ENCODE results near the gene PRKACB.
A peak's percentile ranks its signal among the peaks of the same experiment; 100 is the strongest.

The PRKACB gene

DNA sequence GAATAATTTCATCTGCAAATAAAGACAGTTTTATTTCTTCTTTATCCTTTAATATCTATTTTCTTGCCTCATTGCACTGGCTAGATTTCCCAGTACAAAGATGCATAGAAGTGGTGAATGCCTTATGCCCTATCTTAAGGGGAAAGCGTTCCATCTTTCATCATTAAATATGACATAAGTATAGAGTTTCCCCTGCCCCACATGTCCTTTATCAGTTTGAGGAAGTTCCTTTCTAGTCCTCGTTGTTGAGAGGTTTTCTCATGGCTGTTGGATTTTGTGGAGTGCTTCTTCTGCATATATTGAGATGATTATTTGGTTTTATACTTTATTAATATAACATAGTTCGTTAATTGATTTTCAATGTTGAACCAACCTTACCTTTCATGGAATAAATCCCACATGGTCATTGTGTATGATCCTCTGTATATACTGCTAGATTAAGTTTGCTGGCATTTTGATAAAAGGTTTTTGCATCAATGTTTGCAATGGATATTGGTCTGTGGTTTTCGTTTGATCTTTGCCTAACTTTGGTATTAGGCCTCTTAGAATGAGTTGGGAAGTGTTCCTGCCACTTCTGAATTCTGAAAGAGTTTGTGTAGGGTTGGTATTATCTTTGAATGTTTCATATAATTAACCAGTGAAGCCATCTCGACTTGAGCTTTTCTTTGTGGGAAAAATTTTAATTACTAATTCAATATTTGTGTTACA lies 15.6 kb downstream of the PRKACB start:
- peak; percentile 60 to 79 (median 79) for DNase-seq

GRCh38 chr1:84162295-84162694 lies 18.2 kb downstream of the PRKACB start:
- DNase-seq = no peak

GRCh38 chr1:84163123-84163931 lies 19.3 kb downstream of the PRKACB start:
- no peak for DNase-seq

DNA sequence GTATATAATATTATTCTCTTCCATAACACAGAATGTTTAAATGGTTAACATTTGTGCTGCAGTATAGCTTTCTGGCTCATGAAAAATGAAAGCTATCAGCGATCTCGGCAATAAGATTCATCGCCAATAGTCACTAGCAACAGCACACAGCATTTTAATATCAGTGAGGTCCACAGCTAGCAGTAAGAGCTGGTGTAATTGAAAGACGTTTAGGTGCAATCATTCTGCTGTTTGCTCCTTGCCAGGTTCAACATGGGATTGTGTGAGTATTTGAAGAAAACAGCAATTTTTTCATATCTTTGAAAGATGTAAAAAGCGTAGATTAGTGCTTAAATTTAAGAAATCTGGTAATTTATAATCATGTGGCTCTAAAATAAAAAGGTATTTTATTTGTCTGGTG lies 20.1 kb downstream of the PRKACB start:
- DNase-seq = no peak

GRCh38 chr1:84164567-84165021 lies 20.5 kb downstream of the PRKACB start:
- no peak for DNase-seq

DNA sequence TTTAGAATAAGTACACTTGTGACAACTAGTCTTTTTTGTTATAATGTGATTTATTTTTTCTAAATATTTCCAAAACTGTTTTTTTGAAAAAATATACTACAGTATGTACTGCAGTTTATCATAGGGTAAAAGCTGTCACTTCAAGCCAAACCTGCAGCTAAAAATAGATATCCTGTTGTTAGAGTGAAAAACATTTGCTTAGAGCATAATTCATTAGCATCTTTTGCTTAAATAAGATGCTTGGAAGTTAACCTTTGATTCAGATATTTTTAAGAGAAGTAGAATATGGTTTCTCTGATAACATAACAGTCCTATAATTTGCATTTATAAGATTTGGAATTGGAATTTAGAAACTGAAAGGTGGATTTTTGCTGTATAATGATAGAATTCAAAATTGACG lies 21.5 kb downstream of the PRKACB start:
- DNase-seq = no peak

GRCh38 chr1:84166797-84167196 lies 22.7 kb downstream of the PRKACB start:
- no peak for DNase-seq

DNA sequence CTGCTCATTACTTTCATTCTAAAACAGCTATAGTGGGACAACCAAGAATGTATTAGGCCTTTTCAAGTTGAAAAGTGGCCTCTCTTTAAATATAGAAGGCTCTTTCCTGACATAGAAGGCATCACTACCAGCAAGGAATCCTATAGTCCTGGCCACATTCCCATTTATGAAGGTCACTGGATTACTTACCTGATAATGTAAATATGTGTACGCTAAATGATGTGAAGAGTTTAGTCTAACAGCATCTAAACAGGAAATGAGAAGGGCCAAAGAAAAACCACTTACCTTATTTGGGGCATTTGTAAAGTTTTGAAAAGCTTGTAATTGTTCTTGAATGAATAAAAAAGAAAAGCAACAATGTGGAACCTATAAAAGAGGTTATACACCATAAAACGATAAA lies 24.7 kb downstream of the PRKACB start:
- no peak for DNase-seq

DNA sequence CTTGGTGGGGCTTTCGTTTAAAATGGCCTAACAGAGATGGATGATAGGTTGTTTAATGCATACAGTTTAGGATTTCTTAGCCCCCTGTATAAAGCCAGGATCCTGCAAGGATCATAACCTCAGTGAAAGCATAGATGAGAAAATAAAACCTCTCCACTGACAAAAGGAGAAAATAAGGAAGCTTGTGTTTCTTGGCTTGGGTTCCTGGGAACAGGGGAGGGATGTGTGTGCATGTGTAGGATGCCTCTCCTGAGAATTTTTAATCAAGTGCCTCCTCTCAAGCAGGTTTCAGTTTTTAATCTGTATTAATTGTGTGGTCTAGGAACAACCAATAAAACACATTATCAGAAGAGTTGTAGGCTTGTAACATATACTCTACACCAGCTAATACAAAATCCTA lies 26.1 kb downstream of the PRKACB start:
- no peak for DNase-seq

GRCh38 chr1:84171481-84171880 lies 27.4 kb downstream of the PRKACB start:
- no peak for DNase-seq

DNA sequence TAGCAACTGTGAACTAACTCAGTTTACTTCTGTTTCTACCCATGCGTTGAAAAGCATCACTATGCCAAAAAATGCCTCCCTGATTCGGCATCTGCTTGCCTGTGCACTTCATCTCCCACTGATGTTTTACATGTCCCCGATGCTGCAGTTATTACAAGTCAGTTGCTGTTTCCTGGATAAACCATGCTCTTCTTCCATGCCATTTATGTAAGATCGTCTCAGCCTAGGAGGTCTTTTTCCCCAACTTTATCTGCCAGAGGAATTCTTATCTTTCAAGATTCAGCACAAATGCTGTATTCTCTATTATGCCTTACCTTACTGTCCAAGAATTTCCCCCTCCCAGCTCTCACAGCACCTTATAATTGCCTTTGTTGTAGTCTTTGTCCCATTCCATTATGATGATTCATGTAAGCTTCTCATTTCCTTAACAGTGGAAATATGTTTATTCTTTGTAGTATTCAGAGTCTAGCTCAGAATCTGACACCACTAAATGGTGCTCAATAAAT lies 30.0 kb downstream of the PRKACB start:
- no peak for DNase-seq

DNA sequence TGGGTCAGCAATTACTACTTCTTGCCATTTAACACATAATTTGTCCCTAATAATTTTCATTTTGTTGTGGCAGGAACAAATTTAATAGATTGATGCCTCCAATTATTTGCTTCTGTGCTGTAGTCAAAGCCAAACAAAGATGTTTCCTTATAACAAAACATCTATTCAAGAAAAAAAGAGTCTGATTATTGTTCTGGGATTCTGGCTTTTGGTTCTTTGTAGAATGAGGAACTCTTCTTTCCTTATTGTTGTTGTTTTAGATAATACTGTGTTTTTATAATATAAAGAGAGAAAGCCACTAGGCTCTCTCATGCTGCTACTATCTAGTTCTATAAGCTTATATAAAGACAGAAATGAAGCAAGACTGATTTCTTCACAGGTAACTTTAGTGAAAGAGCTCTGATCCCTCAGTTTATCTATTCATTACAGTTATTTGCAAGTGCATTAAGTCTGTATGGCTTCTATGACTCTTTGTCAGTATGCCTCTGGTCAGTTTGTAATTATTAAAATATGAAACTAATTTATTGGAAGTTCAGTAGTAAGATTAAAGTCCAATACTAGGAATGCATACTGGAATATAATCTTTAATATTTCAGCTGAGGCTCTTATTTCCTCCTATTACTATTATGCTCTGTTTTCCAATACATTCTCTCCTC lies 37.4 kb downstream of the PRKACB start:
- DNase-seq = no peak

DNA sequence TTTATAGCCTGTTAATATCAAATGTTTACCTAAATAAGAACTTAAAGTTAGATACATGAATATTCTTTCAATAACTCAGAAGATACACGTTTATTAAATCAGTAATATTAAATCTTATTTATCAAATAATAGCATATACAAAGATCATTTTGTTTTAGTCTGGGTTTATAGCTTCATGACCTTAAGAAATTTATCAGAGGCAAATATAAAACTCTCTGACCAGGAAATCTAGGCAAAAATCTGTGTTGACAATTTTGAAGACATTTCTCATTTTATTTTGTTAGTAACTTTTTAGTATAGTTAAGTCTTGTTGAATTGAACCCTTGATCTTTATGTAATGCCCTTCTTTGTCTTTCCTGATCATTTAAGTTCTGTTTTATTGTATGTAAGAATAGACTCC lies 46.4 kb downstream of the PRKACB start:
- no peak for DNase-seq

DNA sequence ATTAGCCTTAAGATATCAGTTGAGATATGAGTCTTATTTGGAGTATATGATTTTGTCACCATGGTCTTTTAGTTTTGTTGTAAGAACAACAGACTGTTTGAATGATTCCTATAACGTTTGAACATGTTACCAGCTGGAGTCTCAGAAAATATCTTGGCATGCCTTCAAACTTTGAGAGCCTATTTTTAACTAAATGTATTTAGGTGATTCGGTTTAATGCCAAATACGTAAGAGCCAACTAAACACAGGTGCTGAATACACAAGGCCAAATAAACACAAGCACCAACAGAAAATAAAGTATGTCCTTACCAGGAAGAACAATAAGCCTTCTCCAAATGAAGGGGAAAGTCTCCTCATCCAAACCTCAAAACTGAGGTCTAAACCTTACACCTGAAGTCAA lies 48.6 kb downstream of the PRKACB start:
- DNase-seq = no peak

DNA sequence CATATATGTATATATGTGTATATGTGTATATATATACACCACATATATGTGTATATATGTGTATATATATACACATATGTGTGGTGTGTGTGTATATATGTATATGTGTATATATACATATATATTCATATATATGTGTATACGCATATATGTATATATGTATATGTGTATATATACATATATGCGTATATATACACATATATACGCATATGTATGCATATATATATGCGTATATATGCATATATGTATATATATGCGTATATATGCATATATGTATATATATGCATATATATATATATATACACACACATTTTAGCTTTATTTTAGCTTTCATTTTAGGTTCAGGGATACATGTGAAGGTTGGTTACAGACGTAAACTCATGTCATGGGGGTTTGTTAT lies 54.8 kb downstream of the PRKACB start:
- DNase-seq = no peak

- DNase-seq = no peak
Observed at GRCh38 chr1:84199257-84199656, 55.2 kb downstream of the PRKACB start.

DNA sequence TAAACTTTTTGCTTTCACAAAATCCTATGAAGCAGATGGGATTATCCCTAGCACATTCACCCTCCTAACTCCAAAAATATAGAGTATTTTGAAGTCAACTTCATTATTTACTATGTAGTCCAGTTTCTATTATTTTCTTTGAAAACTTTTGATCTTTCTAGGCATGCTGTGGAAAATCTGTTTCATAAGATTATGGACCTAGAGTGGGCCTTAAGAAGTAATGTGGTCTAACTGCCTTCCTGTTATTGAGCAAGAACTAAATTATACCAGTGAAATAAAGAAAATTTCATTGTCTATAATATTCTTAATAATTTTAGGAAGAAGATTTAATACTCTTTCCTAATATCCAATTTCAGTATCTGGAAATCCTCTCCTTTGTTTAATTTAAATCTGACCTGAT lies 58.1 kb downstream of the PRKACB start:
- no peak for DNase-seq

- DNase-seq = no peak
Observed at GRCh38 chr1:84206375-84206774, 62.3 kb downstream of the PRKACB start.

GRCh38 chr1:84208935-84209334 lies 64.9 kb downstream of the PRKACB start:
- DNase-seq = no peak

DNA sequence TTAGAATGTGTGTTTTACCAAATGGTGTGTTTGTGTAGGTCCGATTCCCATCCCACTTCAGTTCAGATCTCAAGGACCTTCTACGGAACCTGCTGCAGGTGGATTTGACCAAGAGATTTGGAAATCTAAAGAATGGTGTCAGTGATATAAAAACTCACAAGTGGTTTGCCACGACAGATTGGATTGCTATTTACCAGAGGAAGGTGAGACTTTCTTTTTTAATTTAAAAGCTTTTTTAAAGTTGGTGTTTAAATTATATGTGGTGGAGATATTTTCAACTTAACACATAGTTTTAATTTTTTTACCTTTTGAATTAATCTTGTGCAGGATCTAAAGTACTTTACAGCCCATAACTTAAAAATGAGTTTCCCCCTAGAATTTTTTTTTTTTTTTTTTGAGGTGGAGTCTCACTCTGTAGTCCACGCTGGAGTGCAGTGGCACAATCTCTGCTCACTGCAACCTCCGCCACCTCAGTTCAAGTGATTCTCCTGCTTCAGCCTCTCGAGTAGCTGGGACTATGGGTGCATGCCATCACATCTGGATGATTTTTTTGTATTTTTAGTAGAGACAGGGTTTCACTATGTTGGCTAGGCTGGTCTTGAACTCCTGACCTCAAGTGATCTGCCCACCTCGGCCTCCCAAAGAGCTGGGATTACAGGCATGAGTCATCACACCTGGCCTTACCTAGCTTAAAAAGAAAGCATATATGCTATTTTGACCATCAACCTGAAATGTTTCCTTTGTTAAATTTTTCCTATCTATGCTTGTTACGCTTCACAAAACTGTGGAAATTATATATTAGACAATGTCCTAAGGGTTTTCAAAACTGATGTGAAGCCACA lies 70.3 kb downstream of the PRKACB start:
- no peak for DNase-seq

DNA sequence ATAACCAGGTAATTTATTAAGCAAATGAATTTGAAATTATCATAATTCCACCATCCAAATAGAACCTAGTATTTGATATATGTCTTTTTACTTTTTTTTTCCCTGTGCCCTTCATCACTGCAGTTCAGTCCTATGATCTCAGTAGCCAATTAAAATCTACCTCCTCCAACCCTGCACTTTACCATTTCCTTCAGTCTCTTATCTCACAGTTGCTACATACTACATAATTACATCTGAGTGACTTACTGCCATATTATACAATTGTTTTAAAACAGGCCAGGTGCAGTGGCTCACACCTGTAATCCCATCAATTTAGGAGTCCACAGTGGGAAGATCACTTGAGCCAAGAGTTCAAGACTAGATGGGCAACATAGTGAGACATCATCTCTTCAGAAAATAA lies 73.2 kb downstream of the PRKACB start:
- DNase-seq = no peak

GRCh38 chr1:84223751-84224432 lies 79.8 kb downstream of the PRKACB start:
- no peak for DNase-seq

All from suppressor macrophage treated with lipopolysaccharide for 1 hour (primary cell).